Measurements from ENCODE around the gene ABT1. TPM values are rescaled to one million over a fixed set of nuclear protein-coding genes. Genes with fewer than 3 reads are reported as not detected.

The ABT1 gene
- total RNA-seq, 1 experiment from 2014 or later: 21.6 TPM

- peak; percentile 52; the same call in 1 of the 2 replicates for TF ChIP-seq HMGXB4 (CRISPR knock-in tag; IDR thresholded peaks at IDR 0.05)
These were observed 40.3 kb upstream of the ABT1 start (continued) for GRCh38 chr6:26556263-26557070.

GRCh38 chr6:26561533-26562466 is 35.0 kb upstream of the ABT1 start:
- POLR2A ChIA-PET: interaction anchor here (0.6 kb wide), 1 partner anchor 52 kb away, joined by 3 read pairs; no protein-coding TSS in a partner anchor
- Mint-ChIP-seq H3K36me3 (peaks cover 8% of the 10 kb centered on the region), H3K4me3 (no peak overlapping the region), H3K9me3 (peaks cover 18% of the 10 kb centered on the region), H3K4me1 (peaks cover 2% of the 10 kb centered on the region; the same call in 1 of the 2 replicates), H3K27me3 (ENCODE audit: low read depth) (no peaks in the 10 kb centered on the region; the same call in none of the 2 replicates), H3K27ac (no peak overlapping the region)
- CTCF ChIA-PET: interaction anchor here (1.0 to 1.5 kb wide), 2 partner anchors 34 to 220 kb away, joined by 3 to 5 read pairs; no protein-coding TSS in a partner anchor
- TF ChIP-seq, protein P1, sequence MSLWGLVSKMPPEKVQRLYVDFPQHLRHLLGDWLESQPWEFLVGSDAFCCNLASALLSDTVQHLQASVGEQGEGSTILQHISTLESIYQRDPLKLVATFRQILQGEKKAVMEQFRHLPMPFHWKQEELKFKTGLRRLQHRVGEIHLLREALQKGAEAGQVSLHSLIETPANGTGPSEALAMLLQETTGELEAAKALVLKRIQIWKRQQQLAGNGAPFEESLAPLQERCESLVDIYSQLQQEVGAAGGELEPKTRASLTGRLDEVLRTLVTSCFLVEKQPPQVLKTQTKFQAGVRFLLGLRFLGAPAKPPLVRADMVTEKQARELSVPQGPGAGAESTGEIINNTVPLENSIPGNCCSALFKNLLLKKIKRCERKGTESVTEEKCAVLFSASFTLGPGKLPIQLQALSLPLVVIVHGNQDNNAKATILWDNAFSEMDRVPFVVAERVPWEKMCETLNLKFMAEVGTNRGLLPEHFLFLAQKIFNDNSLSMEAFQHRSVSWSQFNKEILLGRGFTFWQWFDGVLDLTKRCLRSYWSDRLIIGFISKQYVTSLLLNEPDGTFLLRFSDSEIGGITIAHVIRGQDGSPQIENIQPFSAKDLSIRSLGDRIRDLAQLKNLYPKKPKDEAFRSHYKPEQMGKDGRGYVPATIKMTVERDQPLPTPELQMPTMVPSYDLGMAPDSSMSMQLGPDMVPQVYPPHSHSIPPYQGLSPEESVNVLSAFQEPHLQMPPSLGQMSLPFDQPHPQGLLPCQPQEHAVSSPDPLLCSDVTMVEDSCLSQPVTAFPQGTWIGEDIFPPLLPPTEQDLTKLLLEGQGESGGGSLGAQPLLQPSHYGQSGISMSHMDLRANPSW (CRISPR knock-in tag; conservative IDR thresholded peaks at IDR 0.05; ENCODE audit: low read depth): no peak
- TF ChIP-seq ZNF671 (CRISPR knock-in tag; IDR thresholded peaks at IDR 0.05): no peak
- no peak for TF ChIP-seq ZBTB21 (CRISPR knock-in tag; IDR thresholded peaks at IDR 0.05; ENCODE audit: borderline replicate concordance)
- no peak for TF ChIP-seq TEAD1 (CRISPR knock-in tag; IDR thresholded peaks at IDR 0.05)
- TF ChIP-seq NR3C1 (CRISPR knock-in tag; conservative IDR thresholded peaks at IDR 0.05; ENCODE audit: low read depth): no peak
- no peak for ATAC-seq
- no peak for DNase-seq (ENCODE audit: low spot score)

DNA sequence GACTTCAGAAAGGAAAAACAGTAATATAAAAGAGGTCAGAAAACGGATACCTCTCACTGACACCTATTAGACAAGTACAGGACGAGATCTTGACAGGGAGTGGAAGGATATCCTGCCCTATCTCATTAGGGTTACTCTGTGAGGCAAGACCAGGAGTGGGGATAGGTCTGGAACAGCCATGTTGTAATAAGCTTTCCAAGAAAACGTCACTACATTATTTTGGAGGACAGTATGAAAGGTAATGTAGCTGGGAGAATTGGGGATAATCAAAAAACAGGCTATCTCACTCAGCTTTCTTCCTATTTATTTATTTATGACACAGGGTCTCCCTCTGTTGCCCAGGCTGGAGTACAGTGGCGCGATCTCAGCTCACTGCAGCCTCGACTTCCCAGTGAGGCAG is 33.3 kb upstream of the ABT1 start:
- peaks cover 18% of the 10 kb centered on the region for H3K9me3 Mint-ChIP-seq
- peaks cover 2% of the 10 kb centered on the region for H3K27me3 Mint-ChIP-seq (ENCODE audit: low read depth)
- TF ChIP-seq ZNF671 (CRISPR knock-in tag; IDR thresholded peaks at IDR 0.05) (no peak), ATF1 (CRISPR knock-in tag; IDR thresholded peaks at IDR 0.05) (no peak), PRRX2 (CRISPR knock-in tag; IDR thresholded peaks at IDR 0.05) (no peak), CBFB (CRISPR knock-in tag; IDR thresholded peaks at IDR 0.05; ENCODE audit: low read depth) (no peak)
- peaks cover 10% of the 10 kb centered on the region for H3K36me3 Mint-ChIP-seq
- DNase-seq (ENCODE audit: low spot score) (no peak), ATAC-seq (no peak)
- H3K4me3 Mint-ChIP-seq: no peak overlapping the region
- CTCF ChIA-PET: interaction anchor here (1.7 kb wide), 2 partner anchors 32 to 241 kb away, joined by 4 to 7 read pairs; no protein-coding TSS in a partner anchor
- H3K27ac Mint-ChIP-seq: no peak overlapping the region
- no peaks in the 10 kb centered on the region; the same call in 1 of the 2 replicates for H3K4me1 Mint-ChIP-seq
- POLR2A ChIA-PET: no interaction called here

DNA sequence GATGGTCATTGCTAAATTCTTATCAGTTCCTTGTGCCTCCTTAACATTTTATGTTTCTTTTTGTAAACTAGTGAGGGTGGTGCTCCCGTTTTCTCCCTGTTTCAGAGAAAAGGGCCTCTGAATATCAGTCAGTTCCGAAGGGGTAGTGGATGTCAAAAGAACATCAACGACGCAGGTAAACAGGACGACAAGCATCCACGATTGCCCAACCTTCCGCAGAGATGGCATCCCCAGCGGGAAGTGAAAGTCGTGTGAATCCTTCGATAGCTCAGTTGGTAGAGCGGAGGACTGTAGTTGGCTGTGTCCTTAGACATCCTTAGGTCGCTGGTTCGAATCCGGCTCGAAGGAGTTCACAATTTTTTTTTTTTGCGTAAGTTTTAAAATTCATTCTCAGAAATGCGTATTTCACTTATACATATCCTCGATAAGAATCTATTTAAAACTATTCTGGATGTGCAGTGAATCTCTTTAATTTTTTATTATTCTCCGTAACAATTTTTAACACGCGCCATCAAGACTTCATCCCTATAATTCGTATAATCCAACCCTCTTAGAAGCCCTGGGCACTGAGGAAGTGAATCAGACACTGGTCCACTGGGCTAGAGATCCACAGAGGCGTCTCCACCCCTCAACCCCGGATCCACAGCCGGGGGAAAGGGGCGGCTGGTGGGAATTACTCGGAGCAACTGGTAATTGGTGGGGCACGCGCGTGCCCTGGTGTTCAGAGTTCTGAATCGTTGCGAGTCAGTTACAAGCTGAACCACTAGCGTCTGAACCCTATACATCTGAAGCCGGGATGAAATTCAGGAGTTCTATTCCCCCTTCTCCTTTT is 27.9 kb upstream of the ABT1 start:
- H3K27me3 Mint-ChIP-seq (ENCODE audit: low read depth): peaks cover 4% of the 10 kb centered on the region
- CTCF ChIA-PET: interaction anchor here (0.7 to 3.4 kb wide), 8 partner anchors 12 to 249 kb away, joined by 3 to 21 read pairs (median 4); partner anchors contain the start of gene HMGN4
- POLR2A ChIA-PET: no interaction called here
- H3K27ac Mint-ChIP-seq: peak overlapping the region; percentile 58
- peaks cover 3% of the 10 kb centered on the region; the same call in 1 of the 2 replicates for H3K36me3 Mint-ChIP-seq
- H3K4me1 Mint-ChIP-seq: peaks cover 9% of the 10 kb centered on the region; the same call in 1 of the 2 replicates
- TF ChIP-seq SMAD3 (CRISPR knock-in tag; IDR thresholded peaks at IDR 0.05; ENCODE audit: borderline replicate concordance) (0 out of 2 replicates have a peak, but pooled peaks have one; percentile 60), HMGXB4 (CRISPR knock-in tag; IDR thresholded peaks at IDR 0.05) (peak; percentile 81), GABPB1 (CRISPR knock-in tag; IDR thresholded peaks at IDR 0.05) (peak; percentile 82), NFYB (CRISPR knock-in tag; conservative IDR thresholded peaks at IDR 0.05; ENCODE audit: low read depth) (no peak), FOXK1 (CRISPR knock-in tag; IDR thresholded peaks at IDR 0.05) (peak; percentile 76), NFATC4 (CRISPR knock-in tag; IDR thresholded peaks at IDR 0.05) (no peak), ATF3 (CRISPR knock-in tag; conservative IDR thresholded peaks at IDR 0.05) (no peak)
- DNase-seq (ENCODE audit: low spot score) (peak; percentile 98), ATAC-seq (peak; percentile 31)
- H3K9me3 Mint-ChIP-seq: no peaks in the 10 kb centered on the region
- peak overlapping the region; percentile 97 for H3K4me3 Mint-ChIP-seq
